ENCODE data around the gene HPCA.

DNA sequence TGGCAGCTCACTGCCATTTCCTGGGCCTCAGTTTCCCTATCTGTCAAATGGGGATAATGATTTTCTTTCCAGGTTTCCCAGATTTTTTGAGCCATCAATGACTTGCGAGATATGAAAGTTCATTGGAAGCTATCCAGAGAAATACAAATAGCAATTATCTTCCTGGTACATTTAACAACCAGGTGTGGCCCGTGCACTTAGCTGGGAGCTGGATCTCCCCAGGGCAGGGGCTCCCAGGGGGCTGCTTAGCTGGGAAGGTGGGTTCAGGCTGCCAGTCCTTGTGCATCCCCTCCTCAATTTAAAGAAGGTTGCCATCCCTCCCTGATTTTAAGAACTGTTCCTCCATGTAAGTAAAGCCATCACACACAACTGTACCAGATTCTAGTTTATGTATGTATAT, 18.5 kb downstream of the HPCA start:
- TF ChIP-seq, protein P1, sequence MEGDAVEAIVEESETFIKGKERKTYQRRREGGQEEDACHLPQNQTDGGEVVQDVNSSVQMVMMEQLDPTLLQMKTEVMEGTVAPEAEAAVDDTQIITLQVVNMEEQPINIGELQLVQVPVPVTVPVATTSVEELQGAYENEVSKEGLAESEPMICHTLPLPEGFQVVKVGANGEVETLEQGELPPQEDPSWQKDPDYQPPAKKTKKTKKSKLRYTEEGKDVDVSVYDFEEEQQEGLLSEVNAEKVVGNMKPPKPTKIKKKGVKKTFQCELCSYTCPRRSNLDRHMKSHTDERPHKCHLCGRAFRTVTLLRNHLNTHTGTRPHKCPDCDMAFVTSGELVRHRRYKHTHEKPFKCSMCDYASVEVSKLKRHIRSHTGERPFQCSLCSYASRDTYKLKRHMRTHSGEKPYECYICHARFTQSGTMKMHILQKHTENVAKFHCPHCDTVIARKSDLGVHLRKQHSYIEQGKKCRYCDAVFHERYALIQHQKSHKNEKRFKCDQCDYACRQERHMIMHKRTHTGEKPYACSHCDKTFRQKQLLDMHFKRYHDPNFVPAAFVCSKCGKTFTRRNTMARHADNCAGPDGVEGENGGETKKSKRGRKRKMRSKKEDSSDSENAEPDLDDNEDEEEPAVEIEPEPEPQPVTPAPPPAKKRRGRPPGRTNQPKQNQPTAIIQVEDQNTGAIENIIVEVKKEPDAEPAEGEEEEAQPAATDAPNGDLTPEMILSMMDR (IDR thresholded peaks at IDR 0.05; ENCODE audit: extremely low read depth in 1 of 2, insufficient read depth in 1 of 2, low read depth in 1 of 2, low read length in 2 of 2) = no peak
- TF ChIP-seq, protein P2, sequence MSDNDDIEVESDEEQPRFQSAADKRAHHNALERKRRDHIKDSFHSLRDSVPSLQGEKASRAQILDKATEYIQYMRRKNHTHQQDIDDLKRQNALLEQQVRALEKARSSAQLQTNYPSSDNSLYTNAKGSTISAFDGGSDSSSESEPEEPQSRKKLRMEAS (IDR thresholded peaks at IDR 0.05; ENCODE audit: insufficient read depth, insufficient read length) = no peak
- TF ChIP-seq GATA2 (IDR thresholded peaks at IDR 0.05; ENCODE audit: insufficient read depth, insufficient read length, low read depth, low read length) (no peak), POLR2AphosphoS5 (IDR thresholded peaks at IDR 0.05; ENCODE audit: insufficient read depth, low read depth, low read length) (no peak), EZH2 (IDR thresholded peaks at IDR 0.05; ENCODE audit: borderline replicate concordance, low read depth, low read length, severe bottlenecking) (no peak), FOS (IDR thresholded peaks at IDR 0.05; ENCODE audit: borderline replicate concordance, insufficient read depth, low read length) (no peak), POLR2A (IDR thresholded peaks at IDR 0.05; ENCODE audit: low read depth, low read length) (no peak), JUN (IDR thresholded peaks at IDR 0.05; ENCODE audit: borderline replicate concordance, insufficient read depth, insufficient read length, low read depth) (no peak), MYC (IDR thresholded peaks at IDR 0.05; ENCODE audit: low read depth, low read length) (no peak)

All from endothelial cell of umbilical vein (primary cell).